Measurements from ENCODE around the gene DYNLRB1.

The DYNLRB1 gene

DNA sequence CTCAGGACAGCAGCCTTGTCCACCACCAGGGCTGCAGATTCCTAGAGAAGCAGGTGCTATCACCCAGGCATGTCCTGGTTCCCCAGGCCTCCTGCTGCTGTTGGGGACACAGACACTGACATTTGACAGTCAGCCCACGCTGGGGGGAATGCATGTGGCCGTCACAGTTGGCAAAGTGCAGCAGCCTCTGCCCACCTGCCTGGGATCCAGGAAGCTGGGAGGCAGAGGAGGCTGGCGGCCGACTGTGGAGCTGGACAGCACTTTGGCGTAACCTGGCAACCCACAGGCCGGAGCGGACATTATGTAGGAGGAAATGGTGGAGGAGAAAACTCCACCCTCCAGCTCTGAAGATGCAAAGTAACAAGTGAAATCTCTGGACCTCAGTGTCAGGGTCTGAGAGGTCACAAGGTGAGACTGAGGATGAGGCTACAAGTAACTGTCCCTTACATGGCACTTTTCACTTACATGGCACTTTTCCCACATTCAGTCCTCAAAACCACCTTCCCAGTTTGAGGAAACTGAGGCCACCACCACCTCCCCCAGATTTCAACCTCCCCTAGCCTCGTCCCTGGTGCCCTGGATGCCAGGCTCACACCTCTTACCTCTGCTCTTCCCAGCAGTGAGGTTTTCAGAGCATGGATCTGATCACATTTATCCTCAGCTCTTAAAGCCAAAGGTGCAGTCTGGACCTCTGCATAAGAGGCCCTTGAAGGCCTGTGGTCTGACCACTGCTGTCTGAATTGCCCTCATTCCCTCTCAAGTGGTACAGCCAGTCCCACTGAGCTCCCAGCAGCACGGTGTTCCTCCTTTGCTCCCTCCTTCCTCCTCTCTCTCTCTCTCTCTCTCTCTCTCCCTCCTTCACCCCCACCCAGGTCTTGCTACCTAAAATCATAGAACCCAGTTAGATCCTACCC is 51.0 kb downstream of the DYNLRB1 start:
- no peak for ATAC-seq
- Mint-ChIP-seq H3K27ac (no peak overlapping the region), H3K4me1 (peaks cover 11% of the 10 kb centered on the region), H3K4me3 (no peak overlapping the region), H3K36me3 (ENCODE audit: low read depth) (peaks cover 2% of the 10 kb centered on the region), H3K27me3 (no peaks in the 10 kb centered on the region), H3K9me3 (no peaks in the 10 kb centered on the region)
- no peak for DNase-seq

DNA sequence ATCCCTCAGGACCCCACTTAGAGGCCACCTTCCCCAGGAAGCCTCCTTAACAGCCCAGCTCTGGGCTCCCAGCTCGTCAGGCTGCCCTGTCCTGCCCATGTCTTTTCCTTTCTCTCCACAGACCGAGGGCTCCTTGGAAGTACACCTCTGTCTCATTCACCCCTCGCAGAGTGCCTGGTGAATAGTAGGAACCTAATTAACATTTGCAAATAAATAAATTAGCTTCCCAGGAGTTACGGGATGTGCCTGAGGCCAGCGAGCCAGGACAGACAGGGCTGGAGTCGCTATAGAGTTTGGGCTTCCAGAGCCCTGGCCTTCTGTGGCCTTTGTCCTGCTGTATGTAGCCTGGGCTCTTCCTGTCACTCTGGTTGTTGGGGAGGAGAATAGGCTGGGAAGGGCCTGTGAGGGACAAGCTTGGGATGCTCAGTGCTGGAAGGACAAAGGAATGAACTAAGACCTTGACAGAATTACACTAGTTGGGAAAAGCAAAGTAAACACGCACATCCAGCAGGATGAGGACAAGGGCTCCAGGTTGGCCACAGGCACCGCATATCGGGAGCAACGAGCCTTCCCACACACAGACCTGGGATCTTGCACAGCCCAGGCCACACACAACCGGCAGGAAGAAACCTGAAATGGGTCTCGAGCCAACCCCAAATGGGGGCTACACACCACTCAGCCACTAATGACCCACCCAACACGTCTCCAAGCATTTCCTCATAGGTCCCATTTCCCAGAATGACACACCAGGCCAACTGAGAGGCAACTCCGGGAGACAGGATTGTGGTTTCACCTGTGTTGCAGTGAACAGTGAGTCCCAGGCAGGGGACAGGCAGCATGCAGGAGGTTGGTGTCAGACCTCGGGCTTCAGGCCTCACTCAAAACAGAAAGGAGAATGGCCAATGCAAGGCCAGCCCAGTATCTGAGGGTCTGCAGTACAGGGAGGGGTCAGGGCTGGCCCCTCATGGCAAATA is 52.0 kb downstream of the DYNLRB1 start:
- H3K36me3 Mint-ChIP-seq (ENCODE audit: low read depth): peaks cover 2% of the 10 kb centered on the region
- H3K27me3 Mint-ChIP-seq: no peaks in the 10 kb centered on the region
- H3K4me1 Mint-ChIP-seq: peaks cover 11% of the 10 kb centered on the region
- H3K27ac Mint-ChIP-seq: no peak overlapping the region
- no peaks in the 10 kb centered on the region for H3K9me3 Mint-ChIP-seq
- ATAC-seq (no peak), DNase-seq (no peak)
- no peak overlapping the region for H3K4me3 Mint-ChIP-seq

DNA sequence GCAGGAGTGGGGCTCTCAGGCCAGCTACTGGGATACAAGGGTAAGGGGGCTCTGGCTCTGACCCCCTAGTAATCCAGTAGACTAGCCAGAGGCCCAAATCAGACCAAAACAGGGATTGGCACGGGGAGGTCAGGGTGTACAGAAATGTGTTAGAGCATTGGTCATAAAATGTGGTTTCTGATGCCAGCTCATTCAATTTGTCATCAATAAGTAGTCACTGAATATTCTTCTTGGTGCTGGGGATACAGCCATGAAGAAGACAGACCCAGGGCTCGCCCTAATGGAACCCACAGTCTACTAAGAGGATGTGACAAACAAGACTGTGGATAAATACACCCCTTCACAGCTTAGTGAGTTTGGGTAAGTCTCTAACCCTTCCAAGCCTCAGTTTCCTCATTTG is 53.4 kb downstream of the DYNLRB1 start:
- Mint-ChIP-seq H3K36me3 (ENCODE audit: low read depth) (peaks cover 5% of the 10 kb centered on the region), H3K27me3 (no peaks in the 10 kb centered on the region), H3K4me3 (no peak overlapping the region), H3K9me3 (no peaks in the 10 kb centered on the region), H3K4me1 (peaks cover 9% of the 10 kb centered on the region), H3K27ac (no peak overlapping the region)
- DNase-seq (no peak), ATAC-seq (no peak)

DNA sequence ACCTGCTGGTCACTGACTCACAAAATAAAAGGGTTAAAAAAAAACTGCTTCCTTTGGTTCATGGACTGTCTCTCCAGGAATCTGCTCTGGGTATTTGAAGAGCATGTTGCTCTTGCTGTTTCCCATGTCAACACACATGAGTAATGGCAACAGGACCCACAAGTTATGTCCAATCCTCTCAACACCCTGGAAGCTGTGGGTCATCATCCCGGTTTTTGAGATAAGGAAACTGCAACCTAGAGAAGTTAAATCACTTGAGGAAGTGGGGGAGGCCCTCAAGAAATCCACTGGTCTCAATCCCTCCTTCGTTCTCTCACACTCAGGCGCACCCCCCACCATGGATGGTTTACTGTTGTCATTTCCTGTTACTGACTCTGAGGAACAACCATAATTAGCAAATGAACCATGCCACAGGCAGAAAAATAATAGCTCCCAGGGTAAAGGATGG is 54.7 kb downstream of the DYNLRB1 start:
- H3K27me3 Mint-ChIP-seq: no peaks in the 10 kb centered on the region
- H3K36me3 Mint-ChIP-seq (ENCODE audit: low read depth): peaks cover 5% of the 10 kb centered on the region
- H3K27ac Mint-ChIP-seq: peak overlapping the region; percentile 66

DNA sequence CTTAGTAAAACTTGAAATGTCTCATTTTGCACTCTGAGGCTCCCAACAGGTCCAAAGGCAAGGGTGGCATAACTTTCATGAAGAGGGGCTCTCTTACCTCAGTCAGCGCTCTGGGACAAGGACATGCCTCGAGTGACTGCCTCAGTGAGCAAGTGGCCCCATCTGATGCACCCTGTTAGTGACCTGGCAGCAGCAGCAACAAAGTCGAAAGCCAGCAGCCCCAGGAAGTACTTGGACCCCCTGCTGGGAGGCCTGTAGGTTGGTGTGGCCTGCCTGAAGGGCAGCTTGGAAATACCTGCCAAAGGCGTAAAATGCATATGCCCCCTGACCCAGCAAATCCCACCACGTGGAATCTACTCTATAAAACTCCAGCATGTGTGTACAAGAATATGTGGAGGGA is 55.5 kb downstream of the DYNLRB1 start:
- peaks cover 4% of the 10 kb centered on the region for H3K36me3 Mint-ChIP-seq (ENCODE audit: low read depth)

More for the DNA sequence above, 54.7 kb downstream of the DYNLRB1 start:
- H3K4me1 Mint-ChIP-seq: peaks cover 9% of the 10 kb centered on the region
- H3K9me3 Mint-ChIP-seq: no peaks in the 10 kb centered on the region
- no peak overlapping the region for H3K4me3 Mint-ChIP-seq
- no peak for ATAC-seq
- no peak for DNase-seq

DNA sequence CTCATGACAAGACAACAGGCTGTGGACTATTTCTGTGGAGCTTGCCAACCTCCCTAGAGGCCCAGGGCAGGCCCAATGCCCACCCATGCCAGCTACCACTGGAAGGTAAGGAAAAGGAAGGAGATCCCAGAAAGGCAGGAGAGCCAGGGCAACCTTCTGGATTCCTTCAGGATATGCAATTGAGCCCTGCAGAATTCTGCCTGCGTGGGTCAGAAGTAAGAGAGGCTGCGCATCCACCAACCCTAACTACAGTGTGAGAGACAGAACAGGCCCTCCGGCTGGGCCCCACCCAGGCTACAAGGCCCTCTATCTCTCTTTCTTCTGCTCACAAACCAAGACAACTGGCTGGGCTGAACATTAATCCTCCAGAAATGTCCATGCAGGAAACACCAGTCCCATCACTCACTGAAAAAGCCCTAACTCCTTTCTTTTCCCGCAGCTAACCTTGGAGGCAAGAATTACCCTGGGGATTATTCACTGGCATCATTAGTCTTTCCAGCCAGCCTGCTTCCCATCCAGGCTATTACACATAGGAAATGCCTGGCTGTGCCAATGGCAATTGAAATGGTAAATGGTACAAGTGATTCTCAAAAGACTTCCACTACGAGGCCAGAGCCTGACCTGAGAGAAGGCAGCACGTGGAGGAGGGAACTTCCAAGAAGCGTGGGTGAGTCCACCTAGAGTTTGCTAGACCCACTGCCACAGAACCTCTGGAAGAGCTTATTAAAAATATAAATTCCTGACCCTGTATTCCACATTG is 57.5 kb downstream of the DYNLRB1 start:
- no peak overlapping the region for H3K4me3 Mint-ChIP-seq
- no peak for DNase-seq

More for the DNA sequence above, 55.5 kb downstream of the DYNLRB1 start:
- no peak for DNase-seq
- peaks cover 9% of the 10 kb centered on the region for H3K4me1 Mint-ChIP-seq
- no peak overlapping the region for H3K27ac Mint-ChIP-seq
- no peaks in the 10 kb centered on the region for H3K27me3 Mint-ChIP-seq
- no peak for ATAC-seq
- no peak overlapping the region for H3K4me3 Mint-ChIP-seq
- no peaks in the 10 kb centered on the region for H3K9me3 Mint-ChIP-seq

DNA sequence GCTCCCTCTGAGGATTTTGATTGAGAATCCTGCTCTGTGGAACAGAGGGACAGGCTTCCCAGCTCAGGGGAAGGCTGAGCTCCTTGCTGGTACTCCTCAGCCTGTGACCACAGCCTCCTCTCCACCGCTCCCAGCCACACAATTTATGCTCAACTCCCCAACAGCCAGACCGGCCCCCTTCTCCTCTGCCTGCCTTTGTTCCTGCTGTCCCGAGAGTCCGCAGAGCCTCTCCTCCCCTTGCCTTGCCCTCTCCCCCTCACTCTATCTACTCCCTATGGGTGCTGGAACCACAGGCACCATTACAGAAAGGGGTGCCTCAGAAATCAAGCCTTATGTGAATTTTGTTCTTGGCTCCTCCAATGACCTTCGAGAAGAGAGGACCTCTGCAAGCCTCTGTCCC is 58.2 kb downstream of the DYNLRB1 start:
- Mint-ChIP-seq H3K27ac (no peak overlapping the region), H3K9me3 (no peaks in the 10 kb centered on the region), H3K4me3 (no peak overlapping the region), H3K4me1 (peaks cover 9% of the 10 kb centered on the region), H3K27me3 (no peaks in the 10 kb centered on the region), H3K36me3 (ENCODE audit: low read depth) (peaks cover 7% of the 10 kb centered on the region)
- DNase-seq: no peak
- no peak for ATAC-seq

More for the DNA sequence above, 57.5 kb downstream of the DYNLRB1 start:
- H3K27ac Mint-ChIP-seq: no peak overlapping the region
- peaks cover 6% of the 10 kb centered on the region for H3K36me3 Mint-ChIP-seq (ENCODE audit: low read depth)
- no peaks in the 10 kb centered on the region for H3K27me3 Mint-ChIP-seq
- no peak for ATAC-seq
- H3K9me3 Mint-ChIP-seq: no peaks in the 10 kb centered on the region
- H3K4me1 Mint-ChIP-seq: peaks cover 9% of the 10 kb centered on the region

DNA sequence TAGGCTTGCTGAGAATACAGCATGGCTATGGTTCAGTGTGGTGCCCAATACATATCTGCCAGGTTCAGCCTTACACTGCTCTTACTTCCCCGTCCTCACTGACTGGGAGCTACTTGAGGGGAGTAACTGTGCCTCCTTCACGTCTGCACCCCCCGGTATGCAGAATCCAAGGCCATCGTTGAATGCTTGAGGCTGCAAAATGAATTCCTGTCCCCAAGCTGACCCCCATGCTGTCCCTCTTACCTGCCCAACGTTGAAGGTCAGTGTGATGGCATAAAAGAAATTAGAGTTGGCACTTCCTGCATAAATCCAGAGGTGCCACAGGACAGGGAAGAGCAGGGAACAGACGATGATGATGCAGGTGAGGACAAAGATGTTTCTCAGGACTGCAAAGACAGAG is 58.6 kb downstream of the DYNLRB1 start:
- peaks cover 11% of the 10 kb centered on the region for H3K36me3 Mint-ChIP-seq (ENCODE audit: low read depth)
- H3K27me3 Mint-ChIP-seq: no peaks in the 10 kb centered on the region
- H3K9me3 Mint-ChIP-seq: no peaks in the 10 kb centered on the region
- H3K4me1 Mint-ChIP-seq: peaks cover 11% of the 10 kb centered on the region
- no peak overlapping the region for H3K27ac Mint-ChIP-seq
- no peak for DNase-seq
- no peak for ATAC-seq
- H3K4me3 Mint-ChIP-seq: no peak overlapping the region

DNA sequence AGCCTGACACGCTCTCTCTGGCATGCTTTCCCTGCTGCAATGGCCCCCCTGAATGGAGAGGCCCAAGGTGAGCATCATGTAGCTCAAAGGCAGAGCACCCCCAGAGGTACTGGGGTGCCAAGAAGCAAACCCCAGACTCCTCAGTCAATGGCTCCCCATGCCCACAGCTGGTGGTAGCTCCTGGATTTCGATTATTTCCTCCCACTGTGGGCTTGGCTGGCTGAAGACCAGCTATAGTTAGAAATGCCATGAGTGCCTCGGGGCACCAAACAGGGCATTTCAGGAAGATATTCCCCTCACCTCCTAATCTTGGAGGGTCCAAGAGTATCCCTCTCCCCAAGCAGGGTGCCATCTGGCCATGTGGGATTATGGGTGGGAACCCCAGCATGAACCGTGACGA is 59.0 kb downstream of the DYNLRB1 start:
- H3K4me3 Mint-ChIP-seq: no peak overlapping the region
- ATAC-seq (no peak), DNase-seq (no peak)
- H3K27ac Mint-ChIP-seq: no peak overlapping the region
- H3K36me3 Mint-ChIP-seq (ENCODE audit: low read depth): peaks cover 13% of the 10 kb centered on the region
- no peaks in the 10 kb centered on the region for H3K27me3 Mint-ChIP-seq
- H3K9me3 Mint-ChIP-seq: no peaks in the 10 kb centered on the region
- H3K4me1 Mint-ChIP-seq: peaks cover 14% of the 10 kb centered on the region

DNA sequence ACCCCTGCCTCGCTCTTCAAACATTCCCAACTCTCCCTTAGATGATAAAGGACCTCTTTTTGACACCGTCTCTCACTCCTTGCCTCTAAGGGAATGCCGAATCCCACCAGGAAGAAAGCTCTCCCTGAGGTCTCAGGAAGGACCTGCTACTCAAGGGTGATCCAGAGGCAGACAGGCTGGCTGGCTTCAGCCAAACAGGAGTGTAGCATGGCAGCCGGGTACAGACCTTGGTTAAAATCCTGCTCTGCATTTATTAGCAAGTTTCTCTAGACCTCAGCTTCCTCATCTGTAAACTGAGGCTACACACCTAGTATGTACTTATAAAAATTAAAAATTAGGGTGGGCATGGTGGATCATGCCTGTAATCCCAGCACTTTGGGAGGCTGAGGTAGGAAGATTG is 59.5 kb downstream of the DYNLRB1 start:
- no peaks in the 10 kb centered on the region for H3K27me3 Mint-ChIP-seq
- DNase-seq (no peak), ATAC-seq (no peak)
- H3K9me3 Mint-ChIP-seq: no peaks in the 10 kb centered on the region
- H3K27ac Mint-ChIP-seq: no peak overlapping the region
- no peak overlapping the region for H3K4me3 Mint-ChIP-seq
- peaks cover 17% of the 10 kb centered on the region for H3K4me1 Mint-ChIP-seq
- peaks cover 16% of the 10 kb centered on the region for H3K36me3 Mint-ChIP-seq (ENCODE audit: low read depth)

DNA sequence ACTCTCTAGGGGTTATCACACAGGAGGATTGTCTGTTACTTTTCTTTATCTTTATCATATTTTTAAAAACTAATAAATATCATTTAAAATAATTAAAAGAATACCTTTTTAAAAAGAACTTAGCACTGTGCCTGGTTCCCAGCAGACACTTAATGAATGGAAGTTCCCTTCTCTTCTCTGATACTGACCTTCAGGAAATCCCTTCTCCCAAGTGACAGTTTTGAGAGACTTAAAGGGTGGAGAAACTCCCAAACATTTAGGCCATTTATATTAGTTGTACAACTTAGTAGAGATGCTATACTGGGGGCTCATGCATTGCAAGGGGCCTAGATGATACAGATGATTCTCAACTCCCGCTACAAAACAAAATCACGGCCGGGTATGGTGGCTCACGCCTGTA is 60.8 kb downstream of the DYNLRB1 start:
- Mint-ChIP-seq H3K4me3 (no peak overlapping the region), H3K36me3 (ENCODE audit: low read depth) (peaks cover 21% of the 10 kb centered on the region), H3K4me1 (peaks cover 20% of the 10 kb centered on the region), H3K9me3 (no peaks in the 10 kb centered on the region), H3K27me3 (no peaks in the 10 kb centered on the region), H3K27ac (no peak overlapping the region)
- no peak for DNase-seq
- ATAC-seq: no peak

DNA sequence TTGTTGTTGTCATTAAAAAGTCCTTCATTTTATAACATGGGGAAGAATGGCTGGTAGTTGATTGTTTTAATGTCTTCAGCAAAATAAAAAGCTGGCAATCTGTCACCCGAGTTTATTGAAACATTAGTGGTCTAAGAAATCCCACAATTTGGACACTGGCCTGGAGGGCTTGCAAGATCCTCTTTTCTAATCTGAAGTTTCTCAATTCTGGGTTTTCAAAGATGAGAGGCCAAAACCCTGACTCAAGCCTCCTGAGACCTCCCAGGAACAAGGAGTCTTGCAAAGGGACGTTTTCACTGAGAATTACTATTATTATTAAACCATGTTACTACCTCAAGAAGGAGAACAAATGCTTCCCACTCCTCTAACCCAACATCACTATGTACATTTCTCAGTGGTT is 61.8 kb downstream of the DYNLRB1 start:
- DNase-seq: no peak
- no peak overlapping the region for H3K27ac Mint-ChIP-seq

DNA sequence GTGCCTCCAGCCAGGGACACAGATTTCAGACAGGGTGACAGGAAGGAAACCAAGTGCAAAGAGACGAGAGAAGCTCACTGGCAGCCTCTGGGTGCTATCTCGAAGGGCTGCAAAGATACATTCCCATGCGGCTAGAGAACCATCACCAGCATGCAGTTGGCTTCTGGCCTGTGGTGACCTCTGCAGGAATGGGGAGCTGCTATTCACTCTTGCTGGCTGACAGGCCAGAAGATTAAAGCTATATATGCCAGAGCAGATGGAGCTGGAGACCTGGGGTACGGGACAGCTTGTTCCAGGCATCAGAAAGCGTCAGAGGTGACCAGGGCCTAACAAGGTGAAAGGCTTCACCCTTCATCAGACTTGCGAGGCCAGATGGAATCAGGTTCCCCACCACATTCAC is 62.3 kb downstream of the DYNLRB1 start:
- H3K4me3 Mint-ChIP-seq: no peak overlapping the region
- peaks cover 23% of the 10 kb centered on the region for H3K36me3 Mint-ChIP-seq (ENCODE audit: low read depth)
- no peaks in the 10 kb centered on the region for H3K9me3 Mint-ChIP-seq
- no peaks in the 10 kb centered on the region for H3K27me3 Mint-ChIP-seq
- DNase-seq: no peak
- no peak for ATAC-seq
- H3K4me1 Mint-ChIP-seq: peaks cover 25% of the 10 kb centered on the region
- no peak overlapping the region for H3K27ac Mint-ChIP-seq

More for the DNA sequence above, 61.8 kb downstream of the DYNLRB1 start:
- ATAC-seq: no peak
- peaks cover 21% of the 10 kb centered on the region for H3K36me3 Mint-ChIP-seq (ENCODE audit: low read depth)
- no peak overlapping the region for H3K4me3 Mint-ChIP-seq
- H3K27me3 Mint-ChIP-seq: no peaks in the 10 kb centered on the region
- no peaks in the 10 kb centered on the region for H3K9me3 Mint-ChIP-seq
- peaks cover 25% of the 10 kb centered on the region for H3K4me1 Mint-ChIP-seq
